Osteoblast (primary cell): ENCODE data around the gene PHF2. TPM values are rescaled to one million over a fixed set of nuclear protein-coding genes. Genes with fewer than 3 reads are reported as not detected.
A peak's percentile ranks its signal among the peaks of the same experiment; 100 is the strongest.

ENCODE experiments used
- DNase-seq: peaks from one replicate; pipeline ENCODE4 v3.0.0; 2011; ENCODE audit warnings: low spot score, mixed read lengths; ENCODE audit not compliant: insufficient read length; ENCODE audit errors: missing footprints
- H2AFZ ChIP-seq: 2 replicates; pipeline ENCODE4 v1.6.0; 2011; ENCODE audit warnings: mild to moderate bottlenecking, low read length
- H3K27ac ChIP-seq: 2 replicates; pipeline ENCODE4 v1.5.1; 2011; ENCODE audit warnings: mild to moderate bottlenecking, low read depth, low read length, moderate library complexity
- H3K27me3 ChIP-seq: 2 replicates; pipeline ENCODE4 v1.6.0; 2012; ENCODE audit warnings: mild to moderate bottlenecking, control low read depth, inconsistent platforms, low read length, moderate library complexity; ENCODE audit not compliant: insufficient read depth
- H3K36me3 ChIP-seq: 2 replicates; pipeline ENCODE4 v1.5.1; 2011; ENCODE audit warnings: mild to moderate bottlenecking, low read length, control low read depth, moderate library complexity; ENCODE audit not compliant: insufficient read depth
- H3K4me1 ChIP-seq: 2 replicates; pipeline ENCODE4 v1.5.1; 2011; ENCODE audit warnings: mild to moderate bottlenecking, low read length, control low read depth, moderate library complexity; ENCODE audit not compliant: insufficient read depth
- H3K4me2 ChIP-seq: 2 replicates; pipeline ENCODE4 v1.6.0; 2011; ENCODE audit warnings: mild to moderate bottlenecking, low read length; ENCODE audit not compliant: insufficient read depth
- H3K4me3 ChIP-seq: fragments of 200-600 bp; sonication (generic); 3 replicates; pipeline ENCODE4 v1.5.1; 2012; ENCODE audit warnings: mild to moderate bottlenecking, low read length, inconsistent platforms; ENCODE audit not compliant: insufficient read depth
- H3K79me2 ChIP-seq: 2 replicates; pipeline ENCODE4 v1.6.0; 2012; ENCODE audit warnings: mild to moderate bottlenecking, low read length, control low read depth, inconsistent platforms; ENCODE audit not compliant: insufficient read depth
- H3K9me3 ChIP-seq: 2 replicates; pipeline ENCODE4 v1.5.1; 2011; ENCODE audit warnings: low read depth, low read length, control low read depth
- H4K20me1 ChIP-seq: 2 replicates; pipeline ENCODE4 v1.6.0; 2012; ENCODE audit warnings: mild to moderate bottlenecking, low read length, control low read depth; ENCODE audit not compliant: insufficient read depth
- CTCF ChIP-seq: IDR thresholded peaks from 2 replicates; pipeline ENCODE4 v1.5.1; 2011; ENCODE audit warnings: mild to moderate bottlenecking, low read depth, low read length, moderate library complexity; ENCODE audit errors: extremely low read depth
- total RNA-seq: library from RNA; depleted of rRNA; stranded (reverse); fragments of >200 nt; gene quantifications from 2 replicates; pipeline ENCODE4 v1.2.3, GENCODE V29; 2012

The PHF2 gene
- total RNA-seq, 1 donor = 14.8 TPM

GRCh38 chr9:93681269-93682154 lies 105.1 kb downstream of the PHF2 start:
- Histone ChIP-seq H3K9me3 (no peaks in the 10 kb centered on the region), H3K79me2 (no peaks in the 10 kb centered on the region), H3K4me3 (no peak overlapping the region), H3K27ac (no peak overlapping the region), H3K36me3 (peaks cover 4% of the 10 kb centered on the region), H3K4me2 (no peak overlapping the region), H2AFZ (no peak overlapping the region), H3K4me1 (no peaks in the 10 kb centered on the region), H3K27me3 (no peaks in the 10 kb centered on the region), H4K20me1 (peaks cover 5% of the 10 kb centered on the region)
- no peak for DNase-seq
- TF ChIP-seq CTCF = no peak

DNA sequence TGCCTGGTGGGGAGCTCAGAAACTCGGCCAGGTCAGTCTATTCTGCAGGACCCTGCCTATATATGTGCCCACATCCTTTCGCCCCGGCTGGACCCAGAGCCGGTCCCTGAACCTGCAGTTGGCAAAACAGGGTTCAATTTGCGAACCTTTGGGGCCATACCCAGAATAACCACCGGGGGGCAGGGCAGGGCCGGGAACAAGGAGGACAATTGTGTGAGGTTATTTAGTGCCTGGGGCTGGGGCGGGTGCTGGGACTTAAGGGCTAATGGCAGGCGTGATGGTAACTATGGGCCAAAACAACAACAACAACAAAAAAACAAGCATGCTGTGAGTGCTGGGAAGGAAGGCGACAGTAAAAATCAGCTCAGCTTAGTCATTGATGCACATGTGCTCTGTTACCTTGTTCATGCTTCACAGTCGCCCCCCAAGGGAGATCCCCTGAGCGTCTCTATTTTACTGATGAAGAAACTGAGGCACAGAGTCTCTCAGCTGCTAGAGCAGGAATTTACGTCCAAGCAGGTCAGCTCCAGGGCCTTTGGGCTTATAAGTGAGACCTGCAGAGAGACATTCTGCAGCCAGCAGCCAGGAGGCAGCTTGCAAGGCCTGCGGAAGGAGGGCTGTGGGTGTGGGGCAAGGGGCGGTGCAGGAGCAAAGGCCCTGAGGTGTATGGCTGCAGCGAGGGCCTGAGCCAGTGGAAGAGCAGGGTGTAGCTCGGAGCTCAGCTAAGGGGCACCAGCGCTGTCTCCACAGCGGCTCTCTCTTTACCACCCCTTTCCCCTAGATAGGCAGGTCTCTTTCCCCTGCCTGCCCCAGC lies 106.0 kb downstream of the PHF2 start:
- peak; percentile 73 for TF ChIP-seq CTCF
- Histone ChIP-seq H3K27me3 (no peaks in the 10 kb centered on the region), H3K4me1 (no peaks in the 10 kb centered on the region), H3K4me2 (no peak overlapping the region), H3K36me3 (peaks cover 4% of the 10 kb centered on the region), H4K20me1 (peaks cover 5% of the 10 kb centered on the region), H3K4me3 (no peak overlapping the region), H2AFZ (no peak overlapping the region), H3K9me3 (no peaks in the 10 kb centered on the region), H3K27ac (no peak overlapping the region), H3K79me2 (no peaks in the 10 kb centered on the region)
- peak; percentile 96 for DNase-seq

- DNase-seq = no peak
- no peaks in the 10 kb centered on the region for H3K79me2 ChIP-seq
- no peak for TF ChIP-seq CTCF
- no peak overlapping the region for H3K4me2 ChIP-seq
- H3K27me3 ChIP-seq = no peaks in the 10 kb centered on the region
- H3K4me1 ChIP-seq = no peaks in the 10 kb centered on the region
- H3K27ac ChIP-seq = no peak overlapping the region
- no peaks in the 10 kb centered on the region for H3K36me3 ChIP-seq
- no peak overlapping the region for H2AFZ ChIP-seq
- H4K20me1 ChIP-seq = peaks cover 5% of the 10 kb centered on the region
- H3K9me3 ChIP-seq = no peaks in the 10 kb centered on the region
- H3K4me3 ChIP-seq = no peak overlapping the region
Measured at GRCh38 chr9:93683331-93684134, 107.1 kb downstream of the PHF2 start.
